SK-N-SH treated with all-trans-retinoic acid at 6 μM for 48 hours (cell line): ENCODE measurements around the gene FH.

ENCODE experiments used
- ATAC-seq: fragments of 200-7000 bp; cut with Tn5 transposase; 3 replicates; pipeline ENCODE4 v1.9.1; 2020; ENCODE audit warnings: mild to moderate bottlenecking, moderate library complexity
- ARNTL ChIP-seq: fragments of 450-650 bp; formaldehyde crosslinking; IDR thresholded peaks from 2 replicates; pipeline ENCODE4 v1.5.0; 2020; ENCODE audit warnings: low read depth, mild to moderate bottlenecking, moderate library complexity, borderline replicate concordance
- BACH2 ChIP-seq: fragments of 250-450 bp; sonication (Bioruptor Pico); IDR thresholded peaks from 2 replicates; pipeline ENCODE4 v1.9.0; 2021; ENCODE audit warnings: mild to moderate bottlenecking, borderline replicate concordance
- CSDC2 ChIP-seq: fragments of 250-450 bp; sonication (Bioruptor Pico); IDR thresholded peaks from 2 replicates; pipeline ENCODE4 v1.5.0; 2020; ENCODE audit warnings: mild to moderate bottlenecking, moderate library complexity
- ESRRG ChIP-seq: fragments of 250-450 bp; sonication (Bioruptor Pico); IDR thresholded peaks from 2 replicates; pipeline ENCODE4 v1.6.1; 2021; ENCODE audit warnings: mild to moderate bottlenecking
- ISL1 ChIP-seq: fragments of 250-450 bp; sonication (Bioruptor Pico); IDR thresholded peaks from 2 replicates; pipeline ENCODE4 v2.1.2; 2022; ENCODE audit warnings: mild to moderate bottlenecking, moderate library complexity
- OSR1 ChIP-seq: fragments of 250-450 bp; sonication (Bioruptor Pico); IDR thresholded peaks from 2 replicates; pipeline ENCODE4 v1.8.0; 2022; ENCODE audit warnings: moderate library complexity, mild to moderate bottlenecking, inconsistent platforms
- RARB ChIP-seq: fragments of 250-450 bp; sonication (Bioruptor Pico); IDR thresholded peaks from 2 replicates; pipeline ENCODE4 v1.8.0; 2021; ENCODE audit warnings: mild to moderate bottlenecking, moderate library complexity
- SNAI2 ChIP-seq: fragments of 250-450 bp; sonication (Bioruptor Pico); IDR thresholded peaks from 2 replicates; pipeline ENCODE4 v1.5.0; 2020; ENCODE audit warnings: mild to moderate bottlenecking, moderate library complexity
- TCF4 ChIP-seq: fragments of 250-450 bp; sonication (Bioruptor Pico); IDR thresholded peaks from 2 replicates; pipeline ENCODE4 v1.8.0; 2021; ENCODE audit warnings: mild to moderate bottlenecking, moderate library complexity, borderline replicate concordance
- TOX ChIP-seq: fragments of 250-450 bp; sonication (Bioruptor Pico); IDR thresholded peaks from 2 replicates; pipeline ENCODE4 v1.8.0; 2021; ENCODE audit warnings: mild to moderate bottlenecking, moderate library complexity, borderline replicate concordance
- ZC3H10 ChIP-seq: fragments of 250-450 bp; sonication (Bioruptor Pico); IDR thresholded peaks from 2 replicates; pipeline ENCODE4 v1.5.1; 2021; ENCODE audit warnings: mild to moderate bottlenecking, moderate library complexity
- ZFP30 ChIP-seq: fragments of 450-650 bp; formaldehyde crosslinking; IDR thresholded peaks from 2 replicates; pipeline ENCODE4 v1.5.0; 2022; ENCODE audit warnings: mild to moderate bottlenecking, moderate library complexity
- ZNF70 ChIP-seq: fragments of 450-650 bp; formaldehyde crosslinking; IDR thresholded peaks from 2 replicates; pipeline ENCODE4 v1.5.0; 2020; ENCODE audit warnings: mild to moderate bottlenecking, moderate library complexity
- ZNF8 ChIP-seq: fragments of 450-650 bp; formaldehyde crosslinking; IDR thresholded peaks from 2 replicates; pipeline ENCODE4 v1.5.0; 2020; ENCODE audit warnings: mild to moderate bottlenecking, moderate library complexity
- TF ChIP-seq, protein P1 (sequence below): fragments of 250-450 bp; sonication (Bioruptor Pico); IDR thresholded peaks from 2 replicates; pipeline ENCODE4 v1.8.0; 2020; ENCODE audit warnings: mild to moderate bottlenecking, moderate library complexity, borderline replicate concordance
- TF ChIP-seq, protein P2 (sequence below): fragments of 250-450 bp; sonication (Bioruptor Pico); IDR thresholded peaks from 2 replicates; pipeline ENCODE4 v1.5.1; 2021; ENCODE audit warnings: mild to moderate bottlenecking, moderate library complexity
- TF ChIP-seq, protein P3 (sequence below): fragments of 250-450 bp; sonication (Bioruptor Pico); IDR thresholded peaks from 2 replicates; pipeline ENCODE4 v1.8.0; 2021; ENCODE audit warnings: low read depth, mild to moderate bottlenecking, moderate library complexity, borderline replicate concordance
- TF ChIP-seq, protein P4 (sequence below): fragments of 250-450 bp; sonication (Bioruptor Pico); IDR thresholded peaks from 2 replicates; pipeline ENCODE4 v1.5.1; 2020; ENCODE audit warnings: low read depth, mild to moderate bottlenecking, moderate library complexity

The FH gene

DNA sequence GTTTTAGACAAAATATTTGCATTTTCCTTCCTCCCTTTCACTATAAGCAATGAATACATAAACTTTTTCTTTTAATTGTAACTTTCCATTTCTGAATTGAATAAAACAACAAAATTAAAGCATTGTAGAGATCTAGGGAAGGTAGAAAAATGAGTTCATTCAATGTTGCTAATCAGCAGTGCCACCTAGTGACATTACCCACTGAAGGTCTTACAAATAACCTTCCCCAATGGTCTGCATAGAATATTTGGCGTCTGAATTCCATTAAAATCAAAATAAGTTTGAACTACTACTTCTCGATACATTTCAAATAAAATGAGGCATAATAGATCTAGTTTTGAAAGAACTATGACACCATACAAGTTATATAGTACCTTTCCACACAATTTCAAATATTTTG lies 19.6 kb downstream of the FH start:
- ATAC-seq = peak; percentile 84
- TF ChIP-seq SNAI2 (no peak), ISL1 (no peak), ZC3H10 (CRISPR knock-in tag) (no peak), ZNF70 (CRISPR knock-in tag) (no peak), ARNTL (no peak), OSR1 (CRISPR knock-in tag) (no peak)
- TF ChIP-seq, protein P1, sequence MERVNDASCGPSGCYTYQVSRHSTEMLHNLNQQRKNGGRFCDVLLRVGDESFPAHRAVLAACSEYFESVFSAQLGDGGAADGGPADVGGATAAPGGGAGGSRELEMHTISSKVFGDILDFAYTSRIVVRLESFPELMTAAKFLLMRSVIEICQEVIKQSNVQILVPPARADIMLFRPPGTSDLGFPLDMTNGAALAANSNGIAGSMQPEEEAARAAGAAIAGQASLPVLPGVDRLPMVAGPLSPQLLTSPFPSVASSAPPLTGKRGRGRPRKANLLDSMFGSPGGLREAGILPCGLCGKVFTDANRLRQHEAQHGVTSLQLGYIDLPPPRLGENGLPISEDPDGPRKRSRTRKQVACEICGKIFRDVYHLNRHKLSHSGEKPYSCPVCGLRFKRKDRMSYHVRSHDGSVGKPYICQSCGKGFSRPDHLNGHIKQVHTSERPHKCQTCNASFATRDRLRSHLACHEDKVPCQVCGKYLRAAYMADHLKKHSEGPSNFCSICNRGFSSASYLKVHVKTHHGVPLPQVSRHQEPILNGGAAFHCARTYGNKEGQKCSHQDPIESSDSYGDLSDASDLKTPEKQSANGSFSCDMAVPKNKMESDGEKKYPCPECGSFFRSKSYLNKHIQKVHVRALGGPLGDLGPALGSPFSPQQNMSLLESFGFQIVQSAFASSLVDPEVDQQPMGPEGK (CRISPR knock-in tag) = no peak

DNA sequence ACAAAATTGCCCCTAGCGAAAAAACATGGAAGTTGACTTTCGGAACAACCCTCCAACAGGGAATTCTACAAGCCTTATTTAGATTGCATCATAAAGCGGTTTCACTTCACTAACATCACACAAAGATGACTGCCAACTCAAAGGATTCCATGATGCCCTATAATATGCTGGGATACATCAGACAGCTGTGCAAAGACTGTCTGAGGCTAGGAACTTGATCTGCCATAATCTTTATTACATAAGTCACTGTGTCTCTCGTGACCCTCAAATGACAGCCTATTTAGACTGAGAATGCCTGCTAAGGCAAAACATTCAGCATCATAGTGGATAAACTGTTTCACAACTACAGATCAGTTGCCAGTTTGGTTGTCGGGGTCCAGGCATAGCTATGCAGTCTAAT lies 23.8 kb downstream of the FH start:
- no peak for ATAC-seq
- TF ChIP-seq BACH2 (CRISPR knock-in tag) (no peak), ZNF8 (CRISPR knock-in tag) (no peak)
- TF ChIP-seq, protein P2, sequence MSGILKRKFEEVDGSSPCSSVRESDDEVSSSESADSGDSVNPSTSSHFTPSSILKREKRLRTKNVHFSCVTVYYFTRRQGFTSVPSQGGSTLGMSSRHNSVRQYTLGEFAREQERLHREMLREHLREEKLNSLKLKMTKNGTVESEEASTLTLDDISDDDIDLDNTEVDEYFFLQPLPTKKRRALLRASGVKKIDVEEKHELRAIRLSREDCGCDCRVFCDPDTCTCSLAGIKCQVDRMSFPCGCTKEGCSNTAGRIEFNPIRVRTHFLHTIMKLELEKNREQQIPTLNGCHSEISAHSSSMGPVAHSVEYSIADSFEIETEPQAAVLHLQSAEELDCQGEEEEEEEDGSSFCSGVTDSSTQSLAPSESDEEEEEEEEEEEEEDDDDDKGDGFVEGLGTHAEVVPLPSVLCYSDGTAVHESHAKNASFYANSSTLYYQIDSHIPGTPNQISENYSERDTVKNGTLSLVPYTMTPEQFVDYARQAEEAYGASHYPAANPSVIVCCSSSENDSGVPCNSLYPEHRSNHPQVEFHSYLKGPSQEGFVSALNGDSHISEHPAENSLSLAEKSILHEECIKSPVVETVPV = no peak
- TF ChIP-seq, all 23 proteins: peak for 0

DNA sequence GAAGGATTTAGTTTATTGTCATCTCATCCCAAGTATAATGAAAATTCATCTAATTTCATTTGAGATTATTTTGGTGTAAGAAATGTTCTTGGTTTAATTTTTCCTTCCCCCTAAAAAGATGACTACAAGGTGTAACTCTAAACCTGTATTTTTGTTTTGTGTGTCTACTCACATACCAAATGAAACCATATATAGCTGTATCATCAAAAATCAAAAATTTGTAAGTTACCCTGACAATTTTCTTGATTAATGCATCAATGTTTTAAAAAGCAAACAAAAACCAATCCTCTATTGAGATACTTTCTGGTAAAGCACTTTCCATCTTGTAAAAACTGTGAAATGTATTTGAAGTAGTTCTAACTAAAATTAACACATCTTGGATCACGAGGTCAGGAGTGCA lies 30.8 kb downstream of the FH start:
- ATAC-seq = no peak

DNA sequence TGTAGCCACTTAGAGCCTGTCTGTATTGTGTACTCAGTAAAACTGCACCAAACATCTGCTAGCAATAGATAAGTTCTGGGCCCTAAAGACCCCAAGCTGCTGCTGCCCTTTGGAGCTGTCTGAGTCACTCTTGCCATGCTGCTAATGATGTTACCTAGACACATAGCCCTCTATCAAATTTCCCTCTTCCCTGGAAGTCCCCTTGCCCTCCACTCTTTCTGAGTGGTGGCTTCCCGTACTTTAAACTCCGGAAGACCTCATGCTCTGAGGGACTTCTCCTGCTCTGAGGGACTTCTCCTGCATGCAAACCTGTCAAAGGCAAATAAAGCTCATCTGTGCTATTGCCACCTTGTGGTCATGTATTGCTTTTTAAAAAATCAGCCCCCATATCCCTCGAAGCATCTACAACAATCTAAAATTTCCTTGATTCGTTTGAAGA lies 34.0 kb downstream of the FH start:
- ATAC-seq = peak; percentile 53
- TF ChIP-seq RARB (no peak), ZNF70 (CRISPR knock-in tag) (no peak), CSDC2 (no peak)

More for the DNA sequence above, 30.8 kb downstream of the FH start:
- TF ChIP-seq BACH2 (CRISPR knock-in tag) (no peak), ARNTL (no peak), TOX (CRISPR knock-in tag) (no peak)

DNA sequence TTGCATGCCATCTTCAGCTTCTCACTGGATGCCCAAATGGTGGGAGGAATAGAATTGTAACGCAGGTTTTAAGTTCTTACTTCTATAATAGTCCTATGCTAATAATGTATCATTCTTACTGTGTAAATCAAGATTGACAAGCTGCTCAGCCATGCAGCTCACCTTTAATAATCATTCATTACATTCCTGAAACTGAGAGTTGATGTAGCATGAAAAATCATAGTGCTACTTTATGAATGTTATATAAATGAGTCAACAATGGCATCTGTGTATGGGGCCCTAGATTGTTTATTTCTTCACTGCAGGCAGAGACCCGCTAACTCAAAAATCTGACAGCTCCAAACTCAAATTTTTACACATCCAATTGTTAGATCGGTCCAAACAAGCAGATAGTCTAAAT lies 34.4 kb downstream of the FH start:
- TF ChIP-seq BACH2 (CRISPR knock-in tag) = no peak
- no peak for TF ChIP-seq CSDC2
- TF ChIP-seq SNAI2 = no peak
- TF ChIP-seq ARNTL = no peak
- no peak for TF ChIP-seq TCF4 (CRISPR knock-in tag)
- no peak for TF ChIP-seq OSR1 (CRISPR knock-in tag)
- TF ChIP-seq, protein P3, sequence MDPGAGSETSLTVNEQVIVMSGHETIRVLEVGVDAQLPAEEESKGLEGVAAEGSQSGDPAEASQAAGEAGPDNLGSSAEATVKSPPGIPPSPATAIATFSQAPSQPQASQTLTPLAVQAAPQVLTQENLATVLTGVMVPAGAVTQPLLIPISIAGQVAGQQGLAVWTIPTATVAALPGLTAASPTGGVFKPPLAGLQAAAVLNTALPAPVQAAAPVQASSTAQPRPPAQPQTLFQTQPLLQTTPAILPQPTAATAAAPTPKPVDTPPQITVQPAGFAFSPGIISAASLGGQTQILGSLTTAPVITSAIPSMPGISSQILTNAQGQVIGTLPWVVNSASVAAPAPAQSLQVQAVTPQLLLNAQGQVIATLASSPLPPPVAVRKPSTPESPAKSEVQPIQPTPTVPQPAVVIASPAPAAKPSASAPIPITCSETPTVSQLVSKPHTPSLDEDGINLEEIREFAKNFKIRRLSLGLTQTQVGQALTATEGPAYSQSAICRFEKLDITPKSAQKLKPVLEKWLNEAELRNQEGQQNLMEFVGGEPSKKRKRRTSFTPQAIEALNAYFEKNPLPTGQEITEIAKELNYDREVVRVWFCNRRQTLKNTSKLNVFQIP (CRISPR knock-in tag) = no peak
- TF ChIP-seq ESRRG (CRISPR knock-in tag) = no peak
- TF ChIP-seq ZFP30 (CRISPR knock-in tag) = no peak
- TF ChIP-seq, protein P1 (CRISPR knock-in tag) = no peak
- TF ChIP-seq ISL1 = no peak
- TF ChIP-seq, protein P4, sequence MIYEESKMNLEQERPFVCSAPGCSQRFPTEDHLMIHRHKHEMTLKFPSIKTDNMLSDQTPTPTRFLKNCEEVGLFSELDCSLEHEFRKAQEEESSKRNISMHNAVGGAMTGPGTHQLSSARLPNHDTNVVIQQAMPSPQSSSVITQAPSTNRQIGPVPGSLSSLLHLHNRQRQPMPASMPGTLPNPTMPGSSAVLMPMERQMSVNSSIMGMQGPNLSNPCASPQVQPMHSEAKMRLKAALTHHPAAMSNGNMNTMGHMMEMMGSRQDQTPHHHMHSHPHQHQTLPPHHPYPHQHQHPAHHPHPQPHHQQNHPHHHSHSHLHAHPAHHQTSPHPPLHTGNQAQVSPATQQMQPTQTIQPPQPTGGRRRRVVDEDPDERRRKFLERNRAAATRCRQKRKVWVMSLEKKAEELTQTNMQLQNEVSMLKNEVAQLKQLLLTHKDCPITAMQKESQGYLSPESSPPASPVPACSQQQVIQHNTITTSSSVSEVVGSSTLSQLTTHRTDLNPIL (CRISPR knock-in tag) = no peak
- no peak for ATAC-seq
